Stimulated activated CD4-positive, alpha-beta T cell treated with anti-CD3 and anti-CD28 coated beads, Interleukin-2, amount 100 ng/mL, for 24 hours (primary cell): ENCODE data around the gene YBX2.

Experiments used
- DNase-seq, 2 donors: peaks; one replicate each; pipeline ENCODE4 v3.0.0-alpha.2; 2020

YBX2 gene

DNA sequence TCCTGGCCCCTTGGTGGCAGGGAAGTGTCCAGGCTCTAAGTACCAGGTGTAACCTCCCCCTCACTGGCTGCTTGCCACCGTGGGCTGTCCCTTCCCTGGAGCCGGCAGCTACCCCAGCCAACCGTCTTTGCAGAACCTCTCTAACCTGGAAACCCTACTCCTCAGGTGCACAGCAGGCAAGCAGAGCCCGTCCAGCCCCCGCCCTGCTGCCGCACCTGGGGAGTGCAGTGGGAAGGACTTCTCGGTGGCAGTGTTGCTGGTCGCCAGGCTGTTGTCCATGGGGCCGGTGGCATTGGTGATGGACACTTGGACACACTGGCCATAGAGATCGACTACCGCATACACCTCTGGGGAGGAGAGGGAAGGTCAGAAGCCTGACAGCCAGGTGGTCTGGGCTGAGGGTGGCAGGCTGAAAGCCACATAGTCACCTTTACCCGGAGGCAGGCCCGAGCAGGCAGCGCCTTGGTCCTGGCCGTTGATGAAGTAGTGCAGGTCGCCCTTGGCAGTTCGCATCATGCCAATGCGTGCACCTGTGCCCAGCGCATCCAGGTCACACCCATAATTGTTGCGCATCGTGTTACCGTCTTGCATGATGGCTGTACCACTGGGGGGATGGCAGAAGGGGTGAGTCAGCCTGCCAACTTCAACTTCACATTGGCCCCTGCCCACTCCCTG lies 28.2 kb upstream of the YBX2 start:
- DNase-seq = no peak

DNA sequence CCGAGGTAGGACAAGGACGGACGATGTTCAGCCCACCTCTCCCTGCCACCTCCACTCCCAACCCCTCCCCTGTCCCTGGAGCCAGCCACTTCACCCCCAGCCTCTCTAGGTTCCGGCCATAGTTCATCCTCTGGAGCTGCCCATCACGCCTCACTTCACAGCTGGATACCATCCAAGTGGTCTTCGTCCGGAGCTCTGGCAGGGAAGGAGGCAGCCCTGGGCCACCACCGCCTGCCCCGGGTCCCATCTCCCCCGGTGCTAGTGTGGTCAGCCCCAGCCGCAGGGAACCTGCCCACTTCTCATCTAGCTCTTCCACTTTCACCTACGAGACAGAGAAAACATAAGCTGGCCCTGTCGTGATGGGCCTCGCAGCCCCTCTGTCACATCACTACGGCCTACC lies 27.0 kb upstream of the YBX2 start:
- no peak for DNase-seq

DNA sequence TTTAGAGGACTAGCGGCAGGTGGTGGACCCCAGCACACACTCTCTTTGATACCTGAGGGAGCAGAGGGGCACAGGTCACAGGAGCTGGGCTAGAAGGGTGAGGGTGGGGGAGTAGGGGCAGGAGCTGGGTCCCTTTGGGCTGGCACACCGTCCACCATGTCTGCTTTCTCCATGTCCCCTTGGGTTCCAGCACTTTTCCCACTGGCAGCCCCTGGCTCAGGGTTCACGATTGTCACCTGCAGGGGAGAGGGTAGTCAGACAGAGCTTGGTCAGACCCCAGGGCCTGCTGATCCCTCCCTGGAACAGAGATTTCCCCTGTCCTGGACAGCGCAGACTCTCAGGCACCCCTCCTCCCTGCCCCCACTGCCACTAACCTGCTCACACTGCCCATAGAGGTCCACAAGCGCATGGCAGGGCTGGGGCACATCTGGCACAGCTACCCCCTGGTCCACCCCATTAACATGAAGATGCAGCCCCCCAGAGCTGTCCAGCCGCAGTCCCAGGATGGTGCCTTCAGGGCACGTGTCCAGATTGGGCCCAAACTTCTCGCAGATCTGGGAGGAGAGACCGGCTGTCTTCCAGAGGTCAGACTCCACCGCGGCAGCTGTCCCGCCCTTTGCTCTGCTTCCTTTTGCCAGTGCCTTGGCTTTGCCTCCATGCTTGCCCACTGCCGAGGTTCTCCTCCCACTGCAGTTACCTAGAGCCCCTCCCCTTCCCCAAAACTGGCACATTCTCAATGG lies 23.9 kb upstream of the YBX2 start:
- DNase-seq = no peak

DNA sequence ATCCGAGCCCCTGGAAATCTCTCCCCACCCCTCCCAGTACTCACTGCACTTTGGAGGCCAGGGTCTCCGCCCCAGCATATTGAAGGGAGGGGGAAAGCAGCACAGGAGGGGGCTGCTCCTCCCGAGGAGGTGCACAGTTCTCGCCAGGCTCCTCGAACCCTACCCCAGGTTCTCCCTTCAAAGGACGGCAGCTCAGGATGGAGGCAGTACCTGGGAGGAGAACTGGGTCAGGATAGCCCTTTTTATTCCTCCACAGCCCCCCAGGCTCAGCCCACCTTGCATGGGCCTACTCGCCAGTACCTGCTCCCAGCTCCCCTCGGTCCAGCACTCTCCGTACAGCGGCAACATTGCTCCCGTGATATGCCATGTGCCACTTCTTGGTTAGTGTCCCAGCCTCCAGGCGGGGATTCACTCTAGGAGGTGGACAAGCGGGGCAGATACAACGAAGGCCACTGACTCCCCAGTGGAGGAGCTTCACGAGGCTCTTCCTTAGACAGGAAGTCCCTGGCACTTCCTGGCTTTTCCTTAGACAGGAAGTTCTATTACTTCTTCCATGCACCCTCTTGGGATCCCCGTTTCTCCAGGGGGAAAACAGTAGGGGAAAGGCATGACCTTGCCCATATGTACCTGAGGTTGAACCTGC lies 22.8 kb upstream of the YBX2 start:
- no peak for DNase-seq

DNA sequence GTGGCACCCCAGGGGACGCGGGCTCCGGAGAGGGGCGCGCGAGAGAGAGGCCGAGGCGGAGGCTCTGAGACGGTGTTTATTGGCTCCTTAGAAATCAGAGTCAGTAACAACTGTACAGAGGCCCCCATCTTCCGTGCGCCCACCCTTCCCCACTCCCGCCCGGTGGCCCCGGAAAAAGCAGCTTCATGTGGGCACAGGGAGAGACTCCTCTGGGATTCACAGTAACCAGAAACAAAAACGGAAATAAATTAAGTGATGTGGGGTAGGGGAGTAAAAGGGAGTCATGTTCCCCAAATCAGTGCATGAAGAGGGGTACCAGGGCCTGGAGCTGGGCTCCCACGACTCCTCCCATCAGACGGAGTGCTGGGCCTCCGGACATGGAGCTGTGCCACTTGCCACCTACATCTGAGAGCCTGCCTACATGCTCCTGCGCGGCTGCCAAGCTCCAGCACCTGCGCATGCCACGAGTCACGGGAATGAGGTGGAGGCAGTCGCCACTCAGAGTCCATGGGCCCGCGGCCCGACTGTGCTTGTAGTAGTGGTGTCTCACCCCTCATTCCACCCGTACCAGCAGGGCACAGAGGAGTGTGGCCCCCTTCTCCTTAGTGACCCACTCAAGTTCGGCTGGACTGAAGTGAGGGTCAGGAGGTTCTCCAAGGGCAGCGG lies 21.3 kb upstream of the YBX2 start:
- DNase-seq = no peak

DNA sequence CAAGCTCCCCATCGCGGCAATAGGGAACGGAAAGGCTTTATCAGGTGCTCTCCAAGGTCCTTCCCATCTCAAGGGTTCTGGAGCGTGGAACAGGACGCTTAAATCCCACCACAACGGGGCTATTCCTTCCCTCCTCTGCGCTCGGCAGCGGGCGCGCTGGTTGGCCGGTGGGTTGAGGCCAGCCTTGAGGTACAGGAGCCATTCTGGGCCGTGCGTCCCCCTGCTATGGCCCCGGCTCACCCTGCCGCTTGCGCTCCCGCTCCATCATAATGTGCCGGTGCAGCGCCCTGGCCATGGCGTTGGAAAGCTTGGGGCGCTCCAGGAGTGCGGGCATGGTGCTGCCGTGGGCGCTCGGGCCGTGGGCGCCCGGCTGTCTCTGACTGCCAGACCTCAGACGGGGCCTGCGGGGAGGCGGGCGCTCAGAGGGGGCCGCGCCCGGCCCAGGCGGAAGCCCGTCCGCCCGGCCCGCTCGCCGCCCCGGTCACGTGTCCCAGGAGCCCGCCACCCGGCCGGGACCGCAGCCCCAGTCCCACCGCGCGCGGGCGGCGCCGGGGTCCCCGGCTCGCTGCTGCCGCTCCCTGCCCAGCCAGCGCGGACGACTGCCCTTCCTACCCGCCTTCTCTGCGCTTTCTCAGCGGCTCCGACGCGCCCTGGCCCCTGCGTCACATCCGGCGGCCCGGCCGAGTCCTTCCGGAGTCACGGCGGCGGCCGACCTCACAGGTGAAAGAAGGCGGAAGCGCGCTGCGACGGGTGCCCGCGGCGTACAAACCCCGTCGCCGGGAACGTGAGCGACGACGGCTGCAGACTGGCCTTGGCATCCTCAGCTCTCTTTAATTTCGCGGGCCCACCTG lies 20.5 kb upstream of the YBX2 start, which contains the start of gene GPS2:
Gene GPS2 (minus strand): TSS at position 642 of the 851 bp plus-strand sequence. CDS start 308 bp downstream, at position 334.
- DNase-seq = peak; percentile 93 to 96

DNA sequence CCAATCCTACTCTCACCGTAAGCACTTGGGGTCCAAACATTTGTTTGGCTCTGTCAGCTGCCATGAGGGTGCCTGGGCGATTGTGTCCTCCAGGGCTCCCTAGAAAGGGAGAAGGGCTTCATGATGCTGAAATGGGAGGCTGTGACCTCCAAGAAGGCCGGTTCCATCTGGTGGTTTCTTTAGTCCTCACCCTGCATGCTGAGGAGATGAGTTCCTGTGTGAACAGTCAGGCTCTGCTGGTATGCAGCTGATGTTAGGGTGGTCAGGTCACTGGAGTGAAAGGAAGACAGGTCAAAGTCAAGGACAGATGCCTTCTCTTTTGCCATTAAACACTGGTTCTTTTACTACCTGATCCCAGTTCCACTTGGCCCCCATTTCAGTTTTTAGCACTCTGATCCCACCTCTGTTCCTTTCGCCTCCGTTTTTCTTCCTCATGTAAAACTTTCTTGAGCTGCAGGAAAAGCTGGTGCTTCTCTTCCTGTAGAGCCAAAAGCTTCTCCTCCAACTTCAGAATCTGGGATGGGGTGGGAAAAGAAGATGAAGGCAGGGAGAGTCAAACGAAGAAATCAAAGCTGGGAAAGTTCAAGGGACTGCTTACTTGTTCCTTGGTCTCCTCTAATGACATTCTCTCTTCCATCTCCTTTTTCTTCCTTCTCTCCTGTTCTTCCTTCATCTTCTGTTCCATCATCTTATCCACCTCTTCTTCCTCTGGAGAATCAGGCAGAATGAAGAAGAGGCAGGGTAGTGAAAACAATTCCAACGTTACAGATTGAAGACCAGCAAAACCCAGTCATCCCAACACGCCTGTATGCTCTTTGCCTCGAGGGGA lies 19.7 kb upstream of the YBX2 start:
- no peak for DNase-seq

DNA sequence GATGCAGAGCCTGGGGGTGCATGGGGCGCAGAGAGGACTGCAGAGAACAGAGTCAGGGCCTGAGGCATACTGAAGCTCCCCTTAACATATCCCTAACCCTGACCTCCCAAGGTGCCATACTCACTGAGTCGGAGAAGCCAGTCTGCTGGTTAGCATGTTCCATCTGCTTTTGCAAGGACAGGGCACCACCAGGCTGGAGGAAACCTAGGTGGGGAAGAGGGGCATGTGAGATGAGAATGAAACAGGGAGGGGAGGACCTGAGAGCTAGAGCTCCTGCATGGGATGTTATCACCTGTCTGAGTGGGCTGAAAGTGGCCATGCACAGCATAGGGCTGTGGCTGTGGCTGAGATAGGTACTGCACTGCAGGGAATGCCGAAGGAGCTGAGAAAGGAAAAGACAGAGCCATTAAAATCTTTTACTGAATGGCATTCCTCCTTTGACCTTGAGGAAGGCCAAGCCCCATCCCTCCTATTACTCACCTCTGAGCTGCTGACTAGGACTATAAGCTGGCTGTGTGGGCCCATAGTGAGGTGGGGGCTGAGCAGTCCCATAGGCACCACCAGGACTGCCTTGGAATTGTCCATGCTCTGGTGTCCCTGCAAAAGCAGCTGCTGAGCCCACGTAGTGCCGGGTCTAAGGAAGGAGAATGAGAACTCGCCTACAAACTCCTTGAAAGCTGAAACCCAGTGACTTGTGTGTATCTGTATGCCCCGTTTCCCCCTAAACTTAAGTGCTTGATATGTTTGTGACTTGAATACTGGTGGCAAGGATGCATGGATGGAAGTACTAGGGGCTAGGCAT lies 18.9 kb upstream of the YBX2 start:
- DNase-seq = peak in 1 of 2 donors; percentile 49

DNA sequence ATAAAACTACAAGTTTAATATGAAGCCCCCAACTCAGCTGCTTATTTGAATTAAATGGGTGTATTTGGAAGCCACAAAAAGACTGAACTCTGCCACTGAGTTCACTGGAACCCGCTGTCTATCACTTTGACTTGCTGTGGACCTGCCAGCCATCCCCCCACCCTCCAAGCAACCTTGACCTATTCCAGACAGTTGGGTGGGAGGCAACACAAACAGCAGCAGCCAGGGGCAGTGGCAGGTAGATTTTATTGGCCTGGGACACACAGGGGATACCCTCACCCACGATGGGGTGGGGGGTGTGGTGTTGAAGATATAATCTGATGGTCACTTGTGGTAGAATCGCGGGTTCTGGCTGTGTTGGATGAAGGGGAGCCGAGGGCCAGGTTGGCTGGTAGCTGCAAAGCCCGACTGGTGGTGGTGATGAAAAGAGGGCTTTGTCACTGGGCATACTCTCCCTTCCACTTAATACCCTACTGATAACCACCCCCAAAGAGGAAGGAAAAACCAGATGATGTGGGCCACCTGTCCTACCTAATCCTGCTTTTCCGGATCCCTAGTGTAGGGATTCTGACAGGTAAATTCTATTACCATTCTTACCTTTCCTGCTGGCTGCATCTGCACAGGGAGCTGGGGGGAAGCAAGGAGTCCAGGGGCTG lies 18.1 kb upstream of the YBX2 start:
- no peak for DNase-seq

DNA sequence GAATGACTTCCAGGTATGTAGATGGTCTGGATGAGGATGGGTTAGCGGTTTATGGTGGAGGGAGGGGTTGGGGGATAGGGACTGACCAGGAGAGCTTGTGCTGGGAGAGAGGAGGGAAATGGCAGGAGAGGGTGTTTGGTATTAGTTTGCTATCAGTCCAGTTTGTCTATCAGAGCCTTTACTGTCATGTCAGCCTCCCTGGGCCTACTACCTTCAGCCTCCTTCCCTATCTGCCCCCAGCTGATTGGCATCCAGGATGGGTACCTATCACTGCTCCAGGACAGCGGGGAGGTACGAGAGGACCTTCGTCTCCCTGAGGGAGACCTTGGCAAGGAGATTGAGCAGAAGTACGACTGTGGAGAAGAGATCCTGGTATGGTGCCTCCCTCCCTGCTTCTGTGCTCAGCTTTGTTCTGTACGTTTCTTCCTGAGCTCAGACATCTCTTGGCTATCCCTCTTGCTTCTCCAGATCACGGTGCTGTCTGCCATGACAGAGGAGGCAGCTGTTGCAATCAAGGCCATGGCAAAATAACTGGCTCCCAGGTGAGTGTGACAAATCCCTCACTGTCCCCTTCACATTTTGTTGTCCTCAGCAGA lies 16.8 kb upstream of the YBX2 start:
- DNase-seq = no peak

DNA sequence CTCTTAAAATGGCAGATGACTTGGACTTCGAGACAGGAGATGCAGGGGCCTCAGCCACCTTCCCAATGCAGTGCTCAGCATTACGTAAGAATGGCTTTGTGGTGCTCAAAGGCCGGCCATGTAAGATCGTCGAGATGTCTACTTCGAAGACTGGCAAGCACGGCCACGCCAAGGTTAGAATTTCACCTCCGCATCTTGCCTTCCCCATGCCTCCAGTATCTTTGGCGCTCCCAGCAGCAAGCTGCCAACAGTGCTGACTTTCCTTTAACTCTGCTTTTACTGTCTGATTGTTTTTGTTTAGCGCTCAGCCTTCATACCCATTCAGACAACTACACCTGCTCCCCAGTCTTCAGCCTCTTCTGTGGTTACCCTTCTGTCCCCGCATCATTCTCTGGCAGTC lies 15.2 kb upstream of the YBX2 start:
- DNase-seq = no peak

DNA sequence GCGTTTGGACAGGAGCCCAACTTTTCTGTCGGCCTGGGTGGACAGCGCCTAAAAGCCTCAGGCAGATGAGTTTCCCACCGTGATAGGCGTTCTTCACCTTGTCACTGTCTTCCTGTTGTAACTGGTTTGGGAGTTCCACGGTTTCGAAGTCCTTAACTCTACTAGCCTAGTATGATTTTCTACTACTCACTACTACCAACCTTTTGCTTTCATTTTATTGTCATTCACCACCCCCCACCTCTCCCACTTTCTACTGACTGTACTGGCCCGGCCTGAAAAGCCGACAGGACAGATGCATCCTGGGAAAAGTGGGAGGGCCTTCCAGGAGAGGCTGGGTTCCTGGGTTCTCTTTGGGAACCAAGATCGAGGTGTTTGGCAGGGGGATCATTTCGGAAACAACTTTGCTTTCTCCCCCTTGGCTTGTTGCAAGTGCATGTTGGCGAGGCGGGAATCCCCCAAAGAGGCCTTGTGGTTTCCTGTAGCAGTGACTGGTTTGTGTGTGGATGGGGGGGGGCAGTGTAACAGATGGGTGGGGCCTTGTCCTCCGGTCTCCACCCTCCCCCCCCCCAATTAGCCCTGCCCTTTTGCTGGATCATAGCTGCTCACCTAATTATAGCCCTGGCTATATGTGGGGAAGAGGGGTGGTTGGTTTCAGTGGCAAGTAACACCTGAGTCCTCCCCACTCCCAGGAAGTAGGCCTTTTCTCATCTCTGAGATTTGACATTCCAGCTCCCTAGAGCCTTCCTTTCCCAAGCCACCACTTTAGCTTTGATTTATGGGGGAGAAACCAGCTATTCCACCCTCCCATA lies 14.4 kb upstream of the YBX2 start:
- DNase-seq = peak; percentile 78 to 84

DNA sequence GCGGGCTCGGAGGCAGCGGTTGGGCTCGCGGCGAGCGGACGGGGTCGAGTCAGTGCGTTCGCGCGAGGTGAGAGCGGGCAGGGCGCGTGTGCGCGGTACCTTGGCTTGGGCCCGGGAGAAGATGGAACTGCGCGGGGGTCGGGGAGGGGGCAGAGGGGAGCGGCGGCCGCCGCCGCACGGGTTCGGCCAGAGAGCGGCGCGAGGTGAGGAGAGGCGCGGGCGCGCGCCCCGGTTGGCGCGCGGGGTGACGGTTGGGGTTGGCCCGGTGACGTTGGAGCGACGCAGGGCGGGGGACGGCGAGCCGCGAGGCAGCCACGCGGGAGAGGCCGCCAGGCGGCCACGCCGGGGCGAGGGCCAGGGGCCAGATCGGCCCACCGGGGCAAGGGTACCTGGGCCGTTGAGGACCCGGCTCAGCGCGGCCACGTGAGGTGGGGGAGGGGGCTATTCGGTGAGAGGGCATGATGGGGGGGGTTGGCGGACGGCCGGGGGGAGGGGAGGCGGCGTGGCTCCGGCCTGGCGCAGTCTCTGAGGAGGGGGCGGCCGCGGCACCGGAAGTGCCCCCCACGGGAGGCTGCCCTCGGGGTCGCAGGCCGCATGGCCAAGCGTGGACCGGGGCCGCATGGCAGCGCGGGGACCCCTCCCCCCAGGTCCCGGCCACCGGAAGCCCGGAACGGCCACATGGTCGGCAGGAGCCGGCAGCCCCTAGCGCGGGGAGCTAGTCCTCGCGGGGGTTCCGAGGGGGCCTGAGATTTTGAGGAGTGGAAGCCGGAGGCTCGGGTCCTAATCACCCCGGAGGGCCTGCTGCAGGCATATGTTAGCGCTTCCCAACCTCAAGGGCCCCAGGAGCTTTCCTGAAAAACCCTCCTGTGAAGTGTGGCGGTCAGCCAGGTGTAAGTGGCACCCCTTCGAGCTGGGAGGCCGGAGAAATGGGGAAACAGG lies 13.5 kb upstream of the YBX2 start:
- peak; percentile 55 to 60 for DNase-seq

DNA sequence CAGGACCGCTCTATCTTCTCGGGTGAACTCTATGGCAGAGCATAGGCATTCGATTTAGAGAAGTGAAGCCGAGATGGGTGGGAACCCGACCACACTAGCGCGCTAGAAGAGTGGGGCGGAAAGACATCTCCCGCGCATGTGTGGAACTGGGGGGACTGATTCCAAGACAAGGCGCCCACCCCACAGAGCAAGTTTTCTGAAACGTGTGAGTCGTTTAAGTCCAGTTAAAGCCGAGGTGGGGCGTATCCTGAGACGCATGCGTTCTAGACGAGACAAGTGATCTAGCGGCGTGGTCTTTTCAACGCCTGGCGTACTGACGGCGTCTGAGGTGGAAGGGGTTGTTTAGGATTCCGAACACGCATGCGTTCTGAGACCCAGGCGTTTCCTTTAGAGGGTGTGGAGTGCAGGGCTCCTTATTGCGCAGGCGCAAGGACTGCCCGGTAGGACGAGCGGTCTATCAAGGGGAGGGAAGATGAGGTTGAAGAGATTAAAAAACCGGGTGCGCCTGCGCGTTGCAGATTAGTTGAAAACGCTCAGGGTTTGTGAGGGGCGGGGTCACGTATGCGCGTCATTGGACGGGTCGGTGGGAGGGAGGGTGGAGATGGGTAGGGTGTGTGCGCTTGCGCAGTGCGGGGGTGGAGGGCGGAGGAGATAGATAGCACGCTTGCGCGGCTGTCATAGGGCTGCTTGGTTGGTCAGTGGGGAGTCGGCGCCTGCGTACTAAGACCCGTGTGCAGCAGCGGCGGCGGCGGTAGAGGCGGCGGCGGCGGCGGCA lies 12.7 kb upstream of the YBX2 start, which contains the start of gene EIF5A:
Gene EIF5A (plus strand): TSS at position 718 of the 775 bp plus-strand sequence. CDS start 2,008 bp downstream, outside the sequence.
- peak; percentile 100 for DNase-seq

DNA sequence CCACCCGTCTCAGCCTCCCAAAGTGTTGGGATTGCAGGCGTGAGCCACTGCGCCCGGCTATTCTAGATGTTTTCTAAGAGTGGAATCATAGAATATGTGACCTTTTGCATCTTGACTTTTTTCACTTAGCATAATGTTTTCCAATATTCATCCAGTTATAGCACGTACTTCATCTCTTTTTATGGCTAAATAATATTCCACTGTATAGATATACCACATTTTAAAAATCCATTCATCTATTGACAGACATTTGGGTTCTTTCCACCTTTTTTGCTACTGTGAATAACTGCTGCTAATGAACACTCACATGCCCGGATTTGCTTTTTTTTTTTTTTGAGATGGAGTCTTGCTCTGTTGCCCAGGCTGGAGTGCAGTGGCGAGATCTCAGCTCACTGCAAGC lies 9.7 kb upstream of the YBX2 start:
- DNase-seq = no peak

DNA sequence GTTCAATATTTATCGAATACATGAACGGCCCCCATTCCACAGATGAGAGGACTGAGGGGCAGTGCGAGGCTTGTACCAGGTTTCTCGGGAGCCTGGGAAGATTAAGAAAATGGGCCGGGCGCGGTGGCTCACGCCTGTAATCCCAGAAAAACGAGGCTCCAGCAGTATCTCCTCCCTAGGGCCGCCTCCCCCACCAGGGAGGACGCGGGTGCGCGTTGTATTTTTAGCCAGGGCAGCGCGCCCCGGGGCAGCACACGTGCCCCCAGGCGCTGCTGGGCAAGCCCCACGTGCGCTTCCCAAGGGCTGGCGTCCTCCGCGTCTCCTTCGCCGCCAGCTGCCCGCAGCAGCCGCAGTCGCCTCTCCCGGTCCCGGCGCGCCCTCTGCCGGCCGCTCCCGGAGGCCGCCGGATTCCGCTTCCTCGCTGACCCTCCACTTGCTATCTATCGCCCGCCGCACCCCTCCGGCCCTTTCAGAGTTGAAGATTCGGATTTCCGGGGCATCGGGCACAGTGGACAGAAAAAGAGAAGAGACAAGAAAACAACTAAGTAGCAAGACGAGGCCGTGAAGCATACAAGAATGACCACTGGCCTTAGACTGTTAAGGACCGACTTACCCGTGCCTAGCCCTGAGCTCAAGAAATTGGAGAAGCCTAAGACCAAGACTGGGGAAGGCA lies 1.9 kb upstream of the YBX2 start:
- DNase-seq = peak; percentile 76 to 80
